HL-60 (cell line): ENCODE data around the gene RERE.

Experiments
- GABPA ChIP-seq: IDR thresholded peaks from 2 replicates; pipeline ENCODE4 v1.6.1; 2012; ENCODE audit warnings: low read depth
- POLR2AphosphoS5 ChIP-seq: IDR thresholded peaks from 2 replicates; pipeline ENCODE4 v1.6.1; 2012; ENCODE audit warnings: low read depth
- REST ChIP-seq: IDR thresholded peaks from 2 replicates; pipeline ENCODE4 v1.6.1; 2012; ENCODE audit warnings: low read depth; ENCODE audit not compliant: insufficient replicate concordance
- TF ChIP-seq, protein P1 (sequence below): IDR thresholded peaks from one replicate; pipeline ENCODE4 v1.5.1; 2011; ENCODE audit warnings: low read length, control low read depth, inconsistent platforms; ENCODE audit not compliant: insufficient read depth

DNA sequence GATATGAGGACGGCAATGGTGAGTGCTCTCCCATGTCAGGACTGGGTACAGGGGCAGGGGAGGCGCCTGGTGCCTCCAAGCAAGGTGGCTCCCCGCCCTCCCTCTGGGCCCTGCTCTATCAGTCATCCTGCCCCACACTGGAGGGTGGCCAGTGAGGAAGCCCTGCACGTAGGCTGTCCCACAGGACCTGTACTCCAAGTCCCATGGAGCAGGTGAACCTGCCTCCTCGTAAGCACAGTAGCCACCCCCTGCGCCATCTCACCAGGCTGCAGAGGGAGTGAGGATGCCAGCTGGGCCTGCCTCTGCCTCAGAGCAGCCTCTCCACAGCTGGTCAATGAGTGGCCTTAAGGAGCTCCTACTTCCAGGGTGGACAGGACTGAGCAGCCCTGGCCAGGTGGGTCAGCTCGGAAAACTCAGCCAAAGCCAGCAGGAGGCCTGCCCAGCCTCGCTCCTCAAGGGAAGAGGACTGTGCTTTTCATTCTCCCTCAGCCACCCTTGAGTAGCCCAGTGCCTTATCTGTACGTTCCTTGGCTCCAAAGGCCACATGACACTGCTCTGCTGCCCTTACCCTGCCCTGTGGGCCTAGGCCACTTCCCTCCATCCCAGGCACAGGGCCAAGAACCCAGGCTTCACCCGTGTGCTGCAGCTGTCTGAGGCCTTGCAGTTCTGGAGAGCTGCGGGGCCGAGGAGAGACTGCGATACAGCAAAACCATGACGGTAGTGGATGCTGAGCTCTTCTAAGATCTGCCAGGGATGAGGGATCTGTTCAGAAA is 459.9 kb downstream of the RERE start:
- TF ChIP-seq POLR2AphosphoS5, result no peak
- TF ChIP-seq, protein P1, sequence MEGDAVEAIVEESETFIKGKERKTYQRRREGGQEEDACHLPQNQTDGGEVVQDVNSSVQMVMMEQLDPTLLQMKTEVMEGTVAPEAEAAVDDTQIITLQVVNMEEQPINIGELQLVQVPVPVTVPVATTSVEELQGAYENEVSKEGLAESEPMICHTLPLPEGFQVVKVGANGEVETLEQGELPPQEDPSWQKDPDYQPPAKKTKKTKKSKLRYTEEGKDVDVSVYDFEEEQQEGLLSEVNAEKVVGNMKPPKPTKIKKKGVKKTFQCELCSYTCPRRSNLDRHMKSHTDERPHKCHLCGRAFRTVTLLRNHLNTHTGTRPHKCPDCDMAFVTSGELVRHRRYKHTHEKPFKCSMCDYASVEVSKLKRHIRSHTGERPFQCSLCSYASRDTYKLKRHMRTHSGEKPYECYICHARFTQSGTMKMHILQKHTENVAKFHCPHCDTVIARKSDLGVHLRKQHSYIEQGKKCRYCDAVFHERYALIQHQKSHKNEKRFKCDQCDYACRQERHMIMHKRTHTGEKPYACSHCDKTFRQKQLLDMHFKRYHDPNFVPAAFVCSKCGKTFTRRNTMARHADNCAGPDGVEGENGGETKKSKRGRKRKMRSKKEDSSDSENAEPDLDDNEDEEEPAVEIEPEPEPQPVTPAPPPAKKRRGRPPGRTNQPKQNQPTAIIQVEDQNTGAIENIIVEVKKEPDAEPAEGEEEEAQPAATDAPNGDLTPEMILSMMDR, result no peak
- no peak for TF ChIP-seq REST
- TF ChIP-seq GABPA, result no peak
